Measurements from ENCODE around the gene PTMS. TPM values are rescaled to one million over a fixed set of nuclear protein-coding genes. Genes with fewer than 3 reads are reported as not detected.

Gene PTMS
- total and polyA plus RNA-seq, 2 of the 13 experiments (the other 11 are each of a cell fraction or from before 2014, with no cell fraction given): 40.5 to 82.4 TPM

DNA sequence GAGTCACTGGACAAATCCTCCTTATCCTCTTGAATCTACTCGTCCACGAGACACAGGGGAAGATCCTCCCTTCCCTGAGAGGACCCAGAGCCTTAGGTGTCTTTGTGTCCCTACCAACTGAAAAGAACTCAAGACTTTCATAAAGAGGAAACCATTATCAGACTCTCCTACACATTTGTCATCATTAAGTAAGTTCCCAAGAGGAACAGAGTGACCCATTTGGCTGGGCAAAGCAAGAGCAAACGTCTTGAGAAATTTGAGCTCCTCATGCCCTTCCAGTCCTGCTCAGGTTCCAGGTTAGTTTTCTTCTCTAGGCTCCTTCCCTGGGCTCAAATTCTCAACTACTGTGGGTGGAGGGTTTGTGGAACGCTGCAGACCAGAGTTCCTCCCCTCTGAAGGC lies 18.9 kb upstream of the PTMS start:
- Histone ChIP-seq H3K4me1 (ENCODE audit: insufficient read depth, low read length) (peaks cover 14% of the 10 kb centered on the region), H4K20me1 (ENCODE audit: insufficient read depth, low read length) (0 out of 2 replicates have a peak, but pooled peaks cover 6% of the 10 kb centered on the region), H3K79me2 (ENCODE audit: insufficient read depth, low read length) (peaks cover 15% of the 10 kb centered on the region), H3K4me3 (replicated peaks in 1 of 3; ENCODE audit: insufficient read depth in 1 of 3, low read depth in 2 of 3, low read length in 3 of 3) (no peak overlapping the region), H3K9ac (ENCODE audit: insufficient read depth, low read depth, low read length) (no peak overlapping the region), H3K36me3 (replicated peaks in 1 of 2; ENCODE audit: control insufficient read depth in 1 of 2, insufficient read depth in 2 of 2, low read length in 2 of 2) (peaks cover 35 to 52% of the 10 kb centered on the region in 2 experiments), H2AFZ (ENCODE audit: low read length) (no peak overlapping the region), H3K4me2 (ENCODE audit: low read depth, low read length) (no peak overlapping the region), H3K27me3 (ENCODE audit: control insufficient read depth in 1 of 2, insufficient read depth in 2 of 2, low read length in 2 of 2) (no peaks in the 10 kb centered on the region), H3K27ac (ENCODE audit: extremely low read length, insufficient read depth, low read length) (no peak overlapping the region), H3K9me3 (ENCODE audit: low read length) (no peaks in the 10 kb centered on the region)
- no peak for ATAC-seq
- ChIA-PET POLR2A (interaction anchor here (1.3 kb wide), 1 partner anchor 21 kb away, joined by 4 read pairs; no protein-coding TSS in a partner anchor), CTCF (ENCODE audit: low intra/inter-chr PET ratio, low total read pairs) (no interaction called here)
- WGBS (ENCODE audit: low lambda C conversion rate): 87% methylated on average over 4 of the region's 4 CpGs
- FAIRE-seq: no peak
- in situ Hi-C loops (cut with HindIII; ENCODE audit: extremely low pct_ligation_motif_present, low pct_unique_long_range_greater_than_20kb) (loop anchor here (5.0 kb wide), 1 partner anchor 35 kb away; no protein-coding TSS in a partner anchor), intact Hi-C loops (cut with micrococcal nuclease; ENCODE audit: unreplicated experiment) (no loop called here)
- TF ChIP-seq JUNB (CRISPR knock-in tag; IDR thresholded peaks at IDR 0.05; ENCODE audit: borderline replicate concordance): no peak
- TF ChIP-seq FOXC1 (CRISPR knock-in tag; IDR thresholded peaks at IDR 0.05; ENCODE audit: borderline replicate concordance): no peak
- 0 out of 2 replicates have a peak, but pooled peaks have one; percentile 8 for TF ChIP-seq POLR2G (IDR thresholded peaks at IDR 0.05; ENCODE audit: low read depth, low read length)
- no peak for DNase-seq (ENCODE audit: low spot score)
- no TSS peak for BruUV-seq (replicated peaks)

DNA sequence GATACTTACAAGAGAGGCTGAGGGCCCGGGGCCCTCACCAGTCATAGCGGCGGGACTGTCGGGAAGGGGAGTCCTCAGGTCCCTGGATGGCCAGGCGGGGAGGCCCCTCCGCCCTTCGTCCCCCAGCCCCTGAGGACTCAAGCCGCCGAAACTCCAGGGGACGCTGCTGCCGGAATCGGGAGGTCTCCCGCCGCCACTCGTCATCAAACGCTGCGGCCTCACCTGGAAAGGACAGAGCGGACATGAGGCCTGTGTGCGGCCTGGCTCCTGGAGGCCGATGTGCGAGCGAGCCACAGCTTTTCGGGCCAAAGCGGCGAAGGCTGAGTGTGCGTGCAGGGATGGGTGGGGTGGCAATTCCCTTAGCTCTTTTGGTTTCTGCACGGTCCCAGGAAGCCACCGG lies 17.4 kb upstream of the PTMS start:
- CTCF ChIA-PET (ENCODE audit: low intra/inter-chr PET ratio, low total read pairs): no interaction called here
- intact Hi-C loops (cut with micrococcal nuclease; ENCODE audit: unreplicated experiment) (no loop called here), in situ Hi-C loops (cut with HindIII; ENCODE audit: extremely low pct_ligation_motif_present, low pct_unique_long_range_greater_than_20kb) (loop anchor here (5.0 kb wide), 1 partner anchor 34 kb away; no protein-coding TSS in a partner anchor)
- Histone ChIP-seq H3K36me3 (replicated peaks in 1 of 2; ENCODE audit: control insufficient read depth in 1 of 2, insufficient read depth in 2 of 2, low read length in 2 of 2) (peaks cover 35 to 52% of the 10 kb centered on the region in 2 experiments), H3K79me2 (ENCODE audit: insufficient read depth, low read length) (peaks cover 21% of the 10 kb centered on the region), H3K4me2 (ENCODE audit: low read depth, low read length) (no peak overlapping the region), H2AFZ (ENCODE audit: low read length) (no peak overlapping the region), H3K4me1 (ENCODE audit: insufficient read depth, low read length) (peaks cover 17% of the 10 kb centered on the region), H3K27me3 (ENCODE audit: control insufficient read depth in 1 of 2, insufficient read depth in 2 of 2, low read length in 2 of 2) (no peaks in the 10 kb centered on the region), H3K9me3 (ENCODE audit: low read length) (no peaks in the 10 kb centered on the region), H3K4me3 (replicated peaks in 1 of 3; ENCODE audit: insufficient read depth in 1 of 3, low read depth in 2 of 3, low read length in 3 of 3) (no peak overlapping the region), H3K27ac (ENCODE audit: extremely low read length, insufficient read depth, low read length) (no peak overlapping the region), H3K9ac (ENCODE audit: insufficient read depth, low read depth, low read length) (no peak overlapping the region), H4K20me1 (ENCODE audit: insufficient read depth, low read length) (0 out of 2 replicates have a peak, but pooled peaks cover 6% of the 10 kb centered on the region)
- ATAC-seq: no peak
- 99% methylated on average over 22 of the region's 28 CpGs for WGBS (ENCODE audit: low lambda C conversion rate)
- TF ChIP-seq RBFOX2 (IDR thresholded peaks at IDR 0.05; ENCODE audit: low read depth, low read length) (peak; percentile 61), AGO2 (optimal IDR thresholded peaks at IDR 0.05; ENCODE audit: low read depth, low read length) (peak; percentile 81), MEF2D (CRISPR knock-in tag; IDR thresholded peaks at IDR 0.05) (no peak)
- TF ChIP-seq, protein P1, sequence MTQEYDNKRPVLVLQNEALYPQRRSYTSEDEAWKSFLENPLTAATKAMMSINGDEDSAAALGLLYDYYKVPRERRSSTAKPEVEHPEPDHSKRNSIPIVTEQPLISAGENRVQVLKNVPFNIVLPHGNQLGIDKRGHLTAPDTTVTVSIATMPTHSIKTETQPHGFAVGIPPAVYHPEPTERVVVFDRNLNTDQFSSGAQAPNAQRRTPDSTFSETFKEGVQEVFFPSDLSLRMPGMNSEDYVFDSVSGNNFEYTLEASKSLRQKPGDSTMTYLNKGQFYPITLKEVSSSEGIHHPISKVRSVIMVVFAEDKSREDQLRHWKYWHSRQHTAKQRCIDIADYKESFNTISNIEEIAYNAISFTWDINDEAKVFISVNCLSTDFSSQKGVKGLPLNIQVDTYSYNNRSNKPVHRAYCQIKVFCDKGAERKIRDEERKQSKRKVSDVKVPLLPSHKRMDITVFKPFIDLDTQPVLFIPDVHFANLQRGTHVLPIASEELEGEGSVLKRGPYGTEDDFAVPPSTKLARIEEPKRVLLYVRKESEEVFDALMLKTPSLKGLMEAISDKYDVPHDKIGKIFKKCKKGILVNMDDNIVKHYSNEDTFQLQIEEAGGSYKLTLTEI (CRISPR knock-in tag; conservative IDR thresholded peaks at IDR 0.05): no peak
- POLR2A ChIA-PET: no interaction called here
- FAIRE-seq: no peak
- BruUV-seq (replicated peaks): no TSS peak
- DNase-seq (ENCODE audit: low spot score): no peak

Data from HepG2 (cell line).